GM18861 (cell line): ENCODE measurements around the gene COMMD1.
A peak's percentile ranks its signal among the peaks of the same experiment; 100 is the strongest.
"Not testable (repeated sequence)": the region's sequence is repeated elsewhere in the genome, so short reads cannot be mapped to it uniquely, and the experiment has no call there.

Experiments
- ATAC-seq: cut with Tn5 transposase; IDR thresholded peaks from one replicate; pipeline ENCODE4 v1.9.1; 2021; ENCODE audit not compliant: unreplicated experiment

Gene COMMD1

GRCh38 chr2:62065243-62065642 lies 159.8 kb downstream of the COMMD1 start:
- no peak for ATAC-seq

- no peak for ATAC-seq
These were observed 165.7 kb downstream of the COMMD1 start for GRCh38 chr2:62071126-62071598.

- ATAC-seq: no peak
These were observed 166.5 kb downstream of the COMMD1 start for GRCh38 chr2:62071760-62072680.

GRCh38 chr2:62074233-62074632 lies 168.8 kb downstream of the COMMD1 start:
- no peak for ATAC-seq

- no peak for ATAC-seq
These were observed 171.6 kb downstream of the COMMD1 start for GRCh38 chr2:62076980-62077638.

GRCh38 chr2:62084801-62085200 lies 179.3 kb downstream of the COMMD1 start:
- ATAC-seq: no peak

GRCh38 chr2:62089658-62090057 lies 184.2 kb downstream of the COMMD1 start:
- ATAC-seq: no peak

- no peak for ATAC-seq
These were observed 186.0 kb downstream of the COMMD1 start for GRCh38 chr2:62091471-62091870.

- peak; percentile 3 for ATAC-seq
These were observed 193.6 kb downstream of the COMMD1 start for GRCh38 chr2:62099050-62099449.

- peak; percentile 86 for ATAC-seq
These were observed 194.2 kb downstream of the COMMD1 start for GRCh38 chr2:62099523-62100175.

- no peak for ATAC-seq
These were observed 196.4 kb downstream of the COMMD1 start for GRCh38 chr2:62101886-62102285.

- ATAC-seq: no peak
These were observed 197.0 kb downstream of the COMMD1 start for GRCh38 chr2:62102402-62102920.

- ATAC-seq: no peak
These were observed 204.1 kb downstream of the COMMD1 start for GRCh38 chr2:62109554-62109953.

GRCh38 chr2:62110415-62111025 lies 205.0 kb downstream of the COMMD1 start:
- ATAC-seq: no peak

GRCh38 chr2:62112179-62112578 lies 206.7 kb downstream of the COMMD1 start:
- no peak for ATAC-seq

GRCh38 chr2:62114564-62114963 lies 209.1 kb downstream of the COMMD1 start:
- ATAC-seq: no peak

GRCh38 chr2:62116983-62117382 lies 211.5 kb downstream of the COMMD1 start:
- no peak for ATAC-seq

GRCh38 chr2:62118160-62118559 lies 212.7 kb downstream of the COMMD1 start:
- ATAC-seq: no peak

GRCh38 chr2:62119311-62119974 lies 214.0 kb downstream of the COMMD1 start:
- no peak for ATAC-seq

GRCh38 chr2:62126239-62126638 lies 220.8 kb downstream of the COMMD1 start:
- not testable (repeated sequence) for ATAC-seq
